ENCODE data around the gene DDX39B. TPM values are rescaled to one million over a fixed set of nuclear protein-coding genes. Genes with fewer than 3 reads are reported as not detected.

Gene DDX39B
- total and polyA plus RNA-seq, 2 of the 4 experiments (the other 2 are of a cell fraction), result 371 to 796 TPM

DNA sequence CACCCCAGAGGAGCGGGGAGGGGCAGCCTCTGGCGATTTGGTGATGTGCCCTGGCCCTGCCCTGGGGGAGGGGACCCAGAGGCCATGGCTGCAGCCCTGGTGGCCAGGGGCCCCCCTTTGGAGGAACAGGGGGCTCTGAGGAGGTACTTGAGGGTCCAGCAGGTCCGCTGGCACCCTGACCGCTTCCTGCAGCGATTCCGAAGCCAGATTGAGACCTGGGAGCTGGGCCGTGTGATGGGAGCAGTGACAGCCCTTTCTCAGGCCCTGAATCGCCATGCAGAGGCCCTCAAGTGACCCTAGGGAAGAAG lies 16.5 kb upstream of the DDX39B start:
- dilution Hi-C loops (cut with HindIII; ENCODE audit: low sequenced_read_pairs, unreplicated experiment), result no loop called here
- POLR2A ChIA-PET (ENCODE audit: unreplicated experiment), result no interaction called here

More for the DNA sequence above, 16.5 kb upstream of the DDX39B start:
- Histone ChIP-seq H2AFZ (replicated peaks; ENCODE audit: low read length, poor library complexity) (no peak overlapping the region), H3K27me3 (ENCODE audit: control insufficient read depth, insufficient read depth, low read length) (no peaks in the 10 kb centered on the region), H3K79me1 (ENCODE audit: low read depth in 1 of 2, low read length in 2 of 2) (peaks cover 12 to 23% of the 10 kb centered on the region in 2 experiments), H3K9ac (ENCODE audit: low read depth, low read length) (no peak overlapping the region), H3K36me3 (ENCODE audit: control insufficient read depth, insufficient read depth, low read length) (peaks cover 33% of the 10 kb centered on the region), H2BK15ac (ENCODE audit: low read depth, low read length) (no peak overlapping the region), H4K91ac (ENCODE audit: insufficient read depth, low read depth, low read length) (no peak overlapping the region), H3K18ac (ENCODE audit: low read depth, low read length) (no peak overlapping the region), H3K4me2 (ENCODE audit: low read depth, low read length) (no peak overlapping the region), H4K8ac (ENCODE audit: low read depth in 2 of 2, low read length in 2 of 2) (no peak overlapping the region), H3K27ac (ENCODE audit: insufficient read depth, low read length) (no peak overlapping the region), H3K4me3 (ENCODE audit: insufficient read depth, low read depth, low read length) (no peak overlapping the region), H3K9me3 (ENCODE audit: control insufficient read depth, insufficient read depth, low read length) (no peaks in the 10 kb centered on the region), H2AK9ac (replicated peaks; ENCODE audit: low read depth, low read length, poor library complexity) (no peak overlapping the region), H4K5ac (ENCODE audit: low read depth, low read length) (no peak overlapping the region), H2BK5ac (ENCODE audit: low read depth, low read length, poor library complexity, severe bottlenecking) (no peak overlapping the region), H3K4me1 (ENCODE audit: control insufficient read depth, insufficient read depth, low read length) (peaks cover 18% of the 10 kb centered on the region), H2BK120ac (ENCODE audit: low read depth, low read length) (no peak overlapping the region), H2BK20ac (ENCODE audit: low read depth, low read length) (no peak overlapping the region), H2AK5ac (ENCODE audit: low read depth, low read length) (no peak overlapping the region), H3K4ac (ENCODE audit: low read depth, low read length) (no peak overlapping the region), H3K56ac (ENCODE audit: extremely low read depth, insufficient read depth, low read length) (no peak overlapping the region), H3K23ac (ENCODE audit: low read depth, low read length) (no peak overlapping the region), H4K20me1 (ENCODE audit: insufficient read depth, low read length) (no peaks in the 10 kb centered on the region), H3K9me1 (ENCODE audit: insufficient read depth, low read length) (peaks cover 19% of the 10 kb centered on the region; the same call in 1 of the 2 replicates), H3K14ac (replicated peaks; ENCODE audit: low read depth, low read length) (no peak overlapping the region)
- in situ Hi-C loops (cut with MboI; ENCODE audit: low sequenced_read_pairs) (no loop called here), intact Hi-C loops (cut with micrococcal nuclease) (no loop called here)
- TF ChIP-seq CHD1 (IDR thresholded peaks at IDR 0.05; ENCODE audit: low read depth, low read length) (no peak), NFE2L2 (IDR thresholded peaks at IDR 0.05; ENCODE audit: low read depth, low read length) (no peak), RFX5 (IDR thresholded peaks at IDR 0.05; ENCODE audit: low read depth, low read length) (no peak), MAZ (IDR thresholded peaks at IDR 0.05; ENCODE audit: borderline replicate concordance, low read depth, low read length) (no peak), MXI1 (IDR thresholded peaks at IDR 0.05; ENCODE audit: borderline replicate concordance, low read depth, low read length) (no peak), BHLHE40 (IDR thresholded peaks at IDR 0.05; ENCODE audit: low read depth, low read length) (no peak), MAFK (IDR thresholded peaks at IDR 0.05; ENCODE audit: low read depth, low read length) (no peak), POLR2A (IDR thresholded peaks at IDR 0.05; ENCODE audit: low read depth, low read length) (no peak), CEBPB (IDR thresholded peaks at IDR 0.05; ENCODE audit: low read depth, low read length) (no peak), RCOR1 (IDR thresholded peaks at IDR 0.05; ENCODE audit: insufficient replicate concordance, low read length) (no peak), RAD21 (IDR thresholded peaks at IDR 0.05; ENCODE audit: low read length) (no peak), SMC3 (IDR thresholded peaks at IDR 0.05; ENCODE audit: low read depth, low read length) (no peak), FOS (IDR thresholded peaks at IDR 0.05; ENCODE audit: low read depth, low read length) (no peak)
- TF ChIP-seq, protein P1, sequence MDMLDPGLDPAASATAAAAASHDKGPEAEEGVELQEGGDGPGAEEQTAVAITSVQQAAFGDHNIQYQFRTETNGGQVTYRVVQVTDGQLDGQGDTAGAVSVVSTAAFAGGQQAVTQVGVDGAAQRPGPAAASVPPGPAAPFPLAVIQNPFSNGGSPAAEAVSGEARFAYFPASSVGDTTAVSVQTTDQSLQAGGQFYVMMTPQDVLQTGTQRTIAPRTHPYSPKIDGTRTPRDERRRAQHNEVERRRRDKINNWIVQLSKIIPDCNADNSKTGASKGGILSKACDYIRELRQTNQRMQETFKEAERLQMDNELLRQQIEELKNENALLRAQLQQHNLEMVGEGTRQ (IDR thresholded peaks at IDR 0.05; ENCODE audit: low read depth, low read length), result no peak
- TF ChIP-seq, protein P2, sequence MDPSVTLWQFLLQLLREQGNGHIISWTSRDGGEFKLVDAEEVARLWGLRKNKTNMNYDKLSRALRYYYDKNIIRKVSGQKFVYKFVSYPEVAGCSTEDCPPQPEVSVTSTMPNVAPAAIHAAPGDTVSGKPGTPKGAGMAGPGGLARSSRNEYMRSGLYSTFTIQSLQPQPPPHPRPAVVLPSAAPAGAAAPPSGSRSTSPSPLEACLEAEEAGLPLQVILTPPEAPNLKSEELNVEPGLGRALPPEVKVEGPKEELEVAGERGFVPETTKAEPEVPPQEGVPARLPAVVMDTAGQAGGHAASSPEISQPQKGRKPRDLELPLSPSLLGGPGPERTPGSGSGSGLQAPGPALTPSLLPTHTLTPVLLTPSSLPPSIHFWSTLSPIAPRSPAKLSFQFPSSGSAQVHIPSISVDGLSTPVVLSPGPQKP (IDR thresholded peaks at IDR 0.05; ENCODE audit: borderline replicate concordance, low read depth, low read length), result no peak
- TF ChIP-seq, protein P3, sequence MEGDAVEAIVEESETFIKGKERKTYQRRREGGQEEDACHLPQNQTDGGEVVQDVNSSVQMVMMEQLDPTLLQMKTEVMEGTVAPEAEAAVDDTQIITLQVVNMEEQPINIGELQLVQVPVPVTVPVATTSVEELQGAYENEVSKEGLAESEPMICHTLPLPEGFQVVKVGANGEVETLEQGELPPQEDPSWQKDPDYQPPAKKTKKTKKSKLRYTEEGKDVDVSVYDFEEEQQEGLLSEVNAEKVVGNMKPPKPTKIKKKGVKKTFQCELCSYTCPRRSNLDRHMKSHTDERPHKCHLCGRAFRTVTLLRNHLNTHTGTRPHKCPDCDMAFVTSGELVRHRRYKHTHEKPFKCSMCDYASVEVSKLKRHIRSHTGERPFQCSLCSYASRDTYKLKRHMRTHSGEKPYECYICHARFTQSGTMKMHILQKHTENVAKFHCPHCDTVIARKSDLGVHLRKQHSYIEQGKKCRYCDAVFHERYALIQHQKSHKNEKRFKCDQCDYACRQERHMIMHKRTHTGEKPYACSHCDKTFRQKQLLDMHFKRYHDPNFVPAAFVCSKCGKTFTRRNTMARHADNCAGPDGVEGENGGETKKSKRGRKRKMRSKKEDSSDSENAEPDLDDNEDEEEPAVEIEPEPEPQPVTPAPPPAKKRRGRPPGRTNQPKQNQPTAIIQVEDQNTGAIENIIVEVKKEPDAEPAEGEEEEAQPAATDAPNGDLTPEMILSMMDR (conservative IDR thresholded peaks at IDR 0.05; ENCODE audit: low read depth, low read length), result no peak
- 93% methylated on average over 5 of the region's 8 CpGs; no CpG with 5 or more reads in 1 of the 2 experiments for WGBS, 2 experiments (ENCODE audit: extremely low coverage in 2 of 2, insufficient read length in 1 of 2)
- CTCF ChIA-PET, result no interaction called here
- DNase-seq, result no peak
- no peak for ATAC-seq (ENCODE audit: low read depth)
- no TSS peak for BruUV-seq (replicated peaks)
